ENCODE data around the gene STYXL1. TPM values are rescaled to one million over a fixed set of nuclear protein-coding genes. Genes with fewer than 3 reads are reported as not detected.

Gene STYXL1
- polyA plus RNA-seq, 2 donors = 38.5 to 60.5 TPM

- H3K9me3 ChIP-seq (ENCODE audit: control insufficient read depth in 2 of 2, insufficient read depth in 1 of 2, low read depth in 1 of 2, low read length in 1 of 2) = no peaks in the 10 kb centered on the region
- H3K27ac ChIP-seq (ENCODE audit: low read depth in 2 of 2, low read length in 1 of 2) = no peak overlapping the region
- no peaks in the 10 kb centered on the region for H3K27me3 ChIP-seq (ENCODE audit: control insufficient read depth in 1 of 2, insufficient read depth in 2 of 2, low read length in 2 of 2)
- peaks cover 4 to 25% of the 10 kb centered on the region in 2 donors for H3K4me1 ChIP-seq (ENCODE audit: control insufficient read depth in 2 of 2, insufficient read depth in 2 of 2, low read length in 1 of 2)
- WGBS, 2 donors = 51 to 58% methylated on average over 8 of the region's 8 CpGs
- H3K4me3 ChIP-seq (ENCODE audit: low read depth in 1 of 2, low read length in 2 of 2) = no peak overlapping the region
- H3K36me3 ChIP-seq (ENCODE audit: control insufficient read depth in 2 of 2, insufficient read depth in 2 of 2, low read length in 1 of 2) = peaks cover 0 to 36% of the 10 kb centered on the region in 2 donors
Observed at GRCh38 chr7:75977743-75978142, 70.1 kb downstream of the STYXL1 start.

GRCh38 chr7:75971961-75972763 is 75.6 kb downstream of the STYXL1 start:
- H3K4me1 ChIP-seq (ENCODE audit: control insufficient read depth in 2 of 2, insufficient read depth in 2 of 2, low read length in 1 of 2) = peaks cover 7 to 8% of the 10 kb centered on the region in 2 donors
- 70 to 72% methylated on average over 19 of the region's 19 CpGs for WGBS, 2 donors
- peak overlapping the region; percentile 25 to 75 for H3K27ac ChIP-seq (ENCODE audit: low read depth in 2 of 2, low read length in 1 of 2)
- H3K4me3 ChIP-seq (ENCODE audit: low read depth in 1 of 2, low read length in 2 of 2) = no peak overlapping the region
- no peaks in the 10 kb centered on the region for H3K27me3 ChIP-seq (ENCODE audit: control insufficient read depth in 1 of 2, insufficient read depth in 2 of 2, low read length in 2 of 2)
- no peaks in the 10 kb centered on the region for H3K9me3 ChIP-seq (ENCODE audit: control insufficient read depth in 2 of 2, insufficient read depth in 1 of 2, low read depth in 1 of 2, low read length in 1 of 2)
- H3K36me3 ChIP-seq (ENCODE audit: control insufficient read depth in 2 of 2, insufficient read depth in 2 of 2, low read length in 1 of 2) = peaks cover 0 to 16% of the 10 kb centered on the region in 2 donors

- H3K27me3 ChIP-seq (ENCODE audit: control insufficient read depth in 1 of 2, insufficient read depth in 2 of 2, low read length in 2 of 2) = no peaks in the 10 kb centered on the region
- H3K4me3 ChIP-seq (ENCODE audit: low read depth in 1 of 2, low read length in 2 of 2) = no peak overlapping the region
- WGBS, 2 donors = 85 to 88% methylated on average over 14 of the region's 14 CpGs
- H3K36me3 ChIP-seq (ENCODE audit: control insufficient read depth in 2 of 2, insufficient read depth in 2 of 2, low read length in 1 of 2) = peaks cover 0 to 18% of the 10 kb centered on the region in 2 donors
- H3K4me1 ChIP-seq (ENCODE audit: control insufficient read depth in 2 of 2, insufficient read depth in 2 of 2, low read length in 1 of 2) = peaks cover 8 to 9% of the 10 kb centered on the region in 2 donors
- H3K9me3 ChIP-seq (ENCODE audit: control insufficient read depth in 2 of 2, insufficient read depth in 1 of 2, low read depth in 1 of 2, low read length in 1 of 2) = no peaks in the 10 kb centered on the region
- peak overlapping the region; percentile 11 to 65 for H3K27ac ChIP-seq (ENCODE audit: low read depth in 2 of 2, low read length in 1 of 2)
Observed at GRCh38 chr7:75971309-75971960, 76.4 kb downstream of the STYXL1 start.

- Histone ChIP-seq H3K27ac (ENCODE audit: low read depth in 2 of 2, low read length in 1 of 2) (peak overlapping the region; percentile 37 to 71), H3K4me1 (ENCODE audit: control insufficient read depth in 2 of 2, insufficient read depth in 2 of 2, low read length in 1 of 2) (peaks cover 9 to 16% of the 10 kb centered on the region in 2 donors), H3K27me3 (ENCODE audit: control insufficient read depth in 1 of 2, insufficient read depth in 2 of 2, low read length in 2 of 2) (no peaks in the 10 kb centered on the region), H3K4me3 (ENCODE audit: low read depth in 1 of 2, low read length in 2 of 2) (no peak overlapping the region), H3K36me3 (ENCODE audit: control insufficient read depth in 2 of 2, insufficient read depth in 2 of 2, low read length in 1 of 2) (peaks cover 0 to 26% of the 10 kb centered on the region in 2 donors), H3K9me3 (ENCODE audit: control insufficient read depth in 2 of 2, insufficient read depth in 1 of 2, low read depth in 1 of 2, low read length in 1 of 2) (no peaks in the 10 kb centered on the region)
- 89 to 91% methylated on average over 30 of the region's 30 CpGs for WGBS, 2 donors
Observed at GRCh38 chr7:75969704-75970498, 77.9 kb downstream of the STYXL1 start.

GRCh38 chr7:75969182-75969581 is 78.6 kb downstream of the STYXL1 start:
- H3K9me3 ChIP-seq (ENCODE audit: control insufficient read depth in 2 of 2, insufficient read depth in 1 of 2, low read depth in 1 of 2, low read length in 1 of 2) = no peaks in the 10 kb centered on the region
- WGBS, 2 donors = 64 to 67% methylated on average over 13 of the region's 13 CpGs
- no peaks in the 10 kb centered on the region for H3K27me3 ChIP-seq (ENCODE audit: control insufficient read depth in 1 of 2, insufficient read depth in 2 of 2, low read length in 2 of 2)
- H3K4me3 ChIP-seq (ENCODE audit: low read depth in 1 of 2, low read length in 2 of 2) = no peak overlapping the region
- H3K36me3 ChIP-seq (ENCODE audit: control insufficient read depth in 2 of 2, insufficient read depth in 2 of 2, low read length in 1 of 2) = peaks cover 0 to 26% of the 10 kb centered on the region in 2 donors
- peak overlapping the region; percentile 62 to 70 for H3K27ac ChIP-seq (ENCODE audit: low read depth in 2 of 2, low read length in 1 of 2)
- peaks cover 9 to 16% of the 10 kb centered on the region in 2 donors for H3K4me1 ChIP-seq (ENCODE audit: control insufficient read depth in 2 of 2, insufficient read depth in 2 of 2, low read length in 1 of 2)

- H3K9me3 ChIP-seq (ENCODE audit: control insufficient read depth in 2 of 2, insufficient read depth in 1 of 2, low read depth in 1 of 2, low read length in 1 of 2) = no peaks in the 10 kb centered on the region
- 80 to 87% methylated on average over 12 of the region's 12 CpGs for WGBS, 2 donors
- no peak overlapping the region for H3K4me3 ChIP-seq (ENCODE audit: low read depth in 1 of 2, low read length in 2 of 2)
- no peaks in the 10 kb centered on the region for H3K27me3 ChIP-seq (ENCODE audit: control insufficient read depth in 1 of 2, insufficient read depth in 2 of 2, low read length in 2 of 2)
- H3K27ac ChIP-seq (ENCODE audit: low read depth in 2 of 2, low read length in 1 of 2) = peak overlapping the region; percentile 62 to 70
- peaks cover 9 to 17% of the 10 kb centered on the region in 2 donors for H3K4me1 ChIP-seq (ENCODE audit: control insufficient read depth in 2 of 2, insufficient read depth in 2 of 2, low read length in 1 of 2)
- peaks cover 0 to 24% of the 10 kb centered on the region in 2 donors for H3K36me3 ChIP-seq (ENCODE audit: control insufficient read depth in 2 of 2, insufficient read depth in 2 of 2, low read length in 1 of 2)
Observed at GRCh38 chr7:75968561-75969001, 79.2 kb downstream of the STYXL1 start.

GRCh38 chr7:75968012-75968411 is 79.8 kb downstream of the STYXL1 start:
- Histone ChIP-seq H3K27me3 (ENCODE audit: control insufficient read depth in 1 of 2, insufficient read depth in 2 of 2, low read length in 2 of 2) (no peaks in the 10 kb centered on the region), H3K27ac (ENCODE audit: low read depth in 2 of 2, low read length in 1 of 2) (peak overlapping the region; percentile 62 to 70), H3K4me3 (ENCODE audit: low read depth in 1 of 2, low read length in 2 of 2) (no peak overlapping the region), H3K36me3 (ENCODE audit: control insufficient read depth in 2 of 2, insufficient read depth in 2 of 2, low read length in 1 of 2) (peaks cover 0 to 26% of the 10 kb centered on the region in 2 donors), H3K9me3 (ENCODE audit: control insufficient read depth in 2 of 2, insufficient read depth in 1 of 2, low read depth in 1 of 2, low read length in 1 of 2) (no peaks in the 10 kb centered on the region), H3K4me1 (ENCODE audit: control insufficient read depth in 2 of 2, insufficient read depth in 2 of 2, low read length in 1 of 2) (peaks cover 9 to 19% of the 10 kb centered on the region in 2 donors)
- 69 to 76% methylated on average over 10 of the region's 10 CpGs for WGBS, 2 donors

- H3K36me3 ChIP-seq (ENCODE audit: control insufficient read depth in 2 of 2, insufficient read depth in 2 of 2, low read length in 1 of 2) = peaks cover 0 to 24% of the 10 kb centered on the region in 2 donors
Observed at GRCh38 chr7:75967487-75967997, 80.3 kb downstream of the STYXL1 start.

GRCh38 chr7:75967055-75967454 is 80.7 kb downstream of the STYXL1 start:
- WGBS, 2 donors = 87 to 90% methylated on average over 11 of the region's 11 CpGs
- peak overlapping the region; percentile 70 to 88 for H3K27ac ChIP-seq (ENCODE audit: low read depth in 2 of 2, low read length in 1 of 2)
- H3K36me3 ChIP-seq (ENCODE audit: control insufficient read depth in 2 of 2, insufficient read depth in 2 of 2, low read length in 1 of 2) = peaks cover 0 to 22% of the 10 kb centered on the region in 2 donors
- H3K27me3 ChIP-seq (ENCODE audit: control insufficient read depth in 1 of 2, insufficient read depth in 2 of 2, low read length in 2 of 2) = no peaks in the 10 kb centered on the region
- H3K4me3 ChIP-seq (ENCODE audit: low read depth in 1 of 2, low read length in 2 of 2) = no peak overlapping the region
- H3K9me3 ChIP-seq (ENCODE audit: control insufficient read depth in 2 of 2, insufficient read depth in 1 of 2, low read depth in 1 of 2, low read length in 1 of 2) = no peaks in the 10 kb centered on the region
- H3K4me1 ChIP-seq (ENCODE audit: control insufficient read depth in 2 of 2, insufficient read depth in 2 of 2, low read length in 1 of 2) = peaks cover 9 to 18% of the 10 kb centered on the region in 2 donors

More at GRCh38 chr7:75967487-75967997, 80.3 kb downstream of the STYXL1 start:
- WGBS, 2 donors = 41 to 51% methylated on average over 13 of the region's 13 CpGs
- Histone ChIP-seq H3K27me3 (ENCODE audit: control insufficient read depth in 1 of 2, insufficient read depth in 2 of 2, low read length in 2 of 2) (no peaks in the 10 kb centered on the region), H3K4me1 (ENCODE audit: control insufficient read depth in 2 of 2, insufficient read depth in 2 of 2, low read length in 1 of 2) (peaks cover 9 to 19% of the 10 kb centered on the region in 2 donors), H3K9me3 (ENCODE audit: control insufficient read depth in 2 of 2, insufficient read depth in 1 of 2, low read depth in 1 of 2, low read length in 1 of 2) (no peaks in the 10 kb centered on the region), H3K27ac (ENCODE audit: low read depth in 2 of 2, low read length in 1 of 2) (peak overlapping the region; percentile 70 to 88), H3K4me3 (ENCODE audit: low read depth in 1 of 2, low read length in 2 of 2) (no peak overlapping the region)
